C4-2B (cell line): Measurements from ENCODE around the gene AKR1C3.

Experiments
- ZFX ChIP-seq: fragments of 450-650 bp; IDR thresholded peaks from 2 replicates; pipeline ENCODE4 v1.6.1; 2017
- TF ChIP-seq, protein P1 (sequence below): fragments of 450-650 bp; conservative IDR thresholded peaks from 2 replicates; pipeline ENCODE4 v1.5.1; 2017; ENCODE audit warnings: mild to moderate bottlenecking

GRCh38 chr10:5076615-5077014, 17.6 kb upstream of the AKR1C3 start:
- TF ChIP-seq, protein P1, sequence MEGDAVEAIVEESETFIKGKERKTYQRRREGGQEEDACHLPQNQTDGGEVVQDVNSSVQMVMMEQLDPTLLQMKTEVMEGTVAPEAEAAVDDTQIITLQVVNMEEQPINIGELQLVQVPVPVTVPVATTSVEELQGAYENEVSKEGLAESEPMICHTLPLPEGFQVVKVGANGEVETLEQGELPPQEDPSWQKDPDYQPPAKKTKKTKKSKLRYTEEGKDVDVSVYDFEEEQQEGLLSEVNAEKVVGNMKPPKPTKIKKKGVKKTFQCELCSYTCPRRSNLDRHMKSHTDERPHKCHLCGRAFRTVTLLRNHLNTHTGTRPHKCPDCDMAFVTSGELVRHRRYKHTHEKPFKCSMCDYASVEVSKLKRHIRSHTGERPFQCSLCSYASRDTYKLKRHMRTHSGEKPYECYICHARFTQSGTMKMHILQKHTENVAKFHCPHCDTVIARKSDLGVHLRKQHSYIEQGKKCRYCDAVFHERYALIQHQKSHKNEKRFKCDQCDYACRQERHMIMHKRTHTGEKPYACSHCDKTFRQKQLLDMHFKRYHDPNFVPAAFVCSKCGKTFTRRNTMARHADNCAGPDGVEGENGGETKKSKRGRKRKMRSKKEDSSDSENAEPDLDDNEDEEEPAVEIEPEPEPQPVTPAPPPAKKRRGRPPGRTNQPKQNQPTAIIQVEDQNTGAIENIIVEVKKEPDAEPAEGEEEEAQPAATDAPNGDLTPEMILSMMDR = no peak
- no peak for TF ChIP-seq ZFX
